ENCODE measurements around the gene SERINC5. TPM values are rescaled to one million over a fixed set of nuclear protein-coding genes. Genes with fewer than 3 reads are reported as not detected.

Gene SERINC5
- polyA plus RNA-seq, 1 of the 3 experiments (the other 2 are of a cell fraction): 4.5 TPM

GRCh38 chr5:80128141-80128540 lies 127.7 kb downstream of the SERINC5 start:
- POLR2A ChIA-PET: no interaction called here
- Histone ChIP-seq H2AFZ (ENCODE audit: low read depth) (no peak overlapping the region), H3K27me3 (ENCODE audit: insufficient read depth) (no peaks in the 10 kb centered on the region), H3K4me1 (ENCODE audit: control insufficient read depth in 1 of 2, insufficient read depth in 2 of 2, low read depth in 1 of 2, low read length in 1 of 2) (peaks cover 0 to 4% of the 10 kb centered on the region in 2 experiments), H3K27ac (ENCODE audit: low read depth in 2 of 2, low read length in 1 of 2) (no peak overlapping the region), H4K20me1 (ENCODE audit: insufficient read depth) (no peaks in the 10 kb centered on the region), H3K79me2 (ENCODE audit: insufficient read depth) (no peaks in the 10 kb centered on the region), H3K9ac (no peak overlapping the region), H3K4me2 (no peak overlapping the region), H3F3A (replicated peaks; ENCODE audit: insufficient read depth) (peaks cover 4% of the 10 kb centered on the region), H3K9me3 (no peaks in the 10 kb centered on the region; the same call in 1 of the 2 replicates), H3K4me3 (ENCODE audit: low read depth in 2 of 2, low read length in 1 of 2) (no peak overlapping the region), H3K9me2 (no peaks in the 10 kb centered on the region), H3K36me3 (replicated peaks in 1 of 2; ENCODE audit: control insufficient read depth in 1 of 2, insufficient read depth in 2 of 2, low read length in 1 of 2) (no peaks in the 10 kb centered on the region)
- whole genome bisulfite sequencing (ENCODE audit: low lambda C conversion rate): 31% methylated on average over 2 of the region's 2 CpGs
- CTCF ChIA-PET: interaction anchor here (1.4 kb wide), 2 partner anchors 43 to 129 kb away, joined by 3 to 4 read pairs; no protein-coding TSS in a partner anchor
- peak; percentile 36 for DNase-seq
- TF ChIP-seq GABPA (IDR thresholded peaks at IDR 0.05; ENCODE audit: low read depth): no peak
- TF ChIP-seq EP300 (IDR thresholded peaks at IDR 0.05; ENCODE audit: borderline replicate concordance in 1 of 2, low read depth in 1 of 2, low read length in 1 of 2): 0 out of 4 replicates have a peak, but pooled peaks of 1 of the 2 experiments have one; percentile 42
- TF ChIP-seq RCOR1 (IDR thresholded peaks at IDR 0.05; ENCODE audit: low read length): 0 out of 2 replicates have a peak, but pooled peaks have one; percentile 30

GRCh38 chr5:80127116-80127552 lies 128.7 kb downstream of the SERINC5 start:
- no peaks in the 10 kb centered on the region for H3K27me3 ChIP-seq (ENCODE audit: insufficient read depth)
- no peak overlapping the region for H3K4me3 ChIP-seq (ENCODE audit: low read depth in 2 of 2, low read length in 1 of 2)
- 87% methylated on average over 4 of the region's 4 CpGs for WGBS (ENCODE audit: low lambda C conversion rate)
- H3K79me2 ChIP-seq (ENCODE audit: insufficient read depth): no peaks in the 10 kb centered on the region
- peaks cover 4% of the 10 kb centered on the region for H3F3A ChIP-seq (replicated peaks; ENCODE audit: insufficient read depth)
- no peaks in the 10 kb centered on the region; the same call in 1 of the 2 replicates for H3K9me3 ChIP-seq
- H3K9ac ChIP-seq: no peak overlapping the region
- ChIA-PET POLR2A (no interaction called here), CTCF (interaction anchor here (1.4 to 2.6 kb wide), 2 partner anchors 10 to 130 kb away, joined by 3 to 10 read pairs; no protein-coding TSS in a partner anchor)
- H3K4me2 ChIP-seq: no peak overlapping the region
- no peak for TF ChIP-seq MXI1 (IDR thresholded peaks at IDR 0.05; ENCODE audit: low read depth, low read length)
- TF ChIP-seq EP300 (IDR thresholded peaks at IDR 0.05; ENCODE audit: borderline replicate concordance in 1 of 2, low read depth in 1 of 2, low read length in 1 of 2): no peak
- no peak for TF ChIP-seq JUND (IDR thresholded peaks at IDR 0.05)
- TF ChIP-seq MEF2A (IDR thresholded peaks at IDR 0.05; ENCODE audit: borderline replicate concordance, low read depth): no peak
- no peak for TF ChIP-seq TCF12 (IDR thresholded peaks at IDR 0.05)
- no peak for TF ChIP-seq TEAD4 (IDR thresholded peaks at IDR 0.05; ENCODE audit: borderline replicate concordance, insufficient read depth)
- TF ChIP-seq FOXJ3 (CRISPR knock-in tag; IDR thresholded peaks at IDR 0.05): no peak
- no peak for TF ChIP-seq RFX5 (IDR thresholded peaks at IDR 0.05; ENCODE audit: low read length)
- no peak for TF ChIP-seq MAX (IDR thresholded peaks at IDR 0.05; ENCODE audit: low read depth)
- TF ChIP-seq EZH2phosphoT487 (IDR thresholded peaks at IDR 0.05; ENCODE audit: borderline replicate concordance, low read depth): no peak
- no peak for TF ChIP-seq ELF1 (IDR thresholded peaks at IDR 0.05)
- no peak for TF ChIP-seq TAF1 (IDR thresholded peaks at IDR 0.05; ENCODE audit: borderline replicate concordance, low read depth, low read length)
- TF ChIP-seq RCOR1 (IDR thresholded peaks at IDR 0.05; ENCODE audit: low read length): no peak
- TF ChIP-seq YY1 (IDR thresholded peaks at IDR 0.05; ENCODE audit: low read depth): no peak
- H3K4me1 ChIP-seq (ENCODE audit: control insufficient read depth in 1 of 2, insufficient read depth in 2 of 2, low read depth in 1 of 2, low read length in 1 of 2): peaks cover 0 to 4% of the 10 kb centered on the region in 2 experiments
- no peak overlapping the region for H2AFZ ChIP-seq (ENCODE audit: low read depth)
- no peak for DNase-seq
- no peaks in the 10 kb centered on the region for H4K20me1 ChIP-seq (ENCODE audit: insufficient read depth)
- no peak overlapping the region; a peak in 1 of 4 replicates for H3K27ac ChIP-seq (ENCODE audit: low read depth in 2 of 2, low read length in 1 of 2)
- H3K9me2 ChIP-seq: no peaks in the 10 kb centered on the region
- no peaks in the 10 kb centered on the region for H3K36me3 ChIP-seq (replicated peaks in 1 of 2; ENCODE audit: control insufficient read depth in 1 of 2, insufficient read depth in 2 of 2, low read length in 1 of 2)
